AG04449 (cell line): ENCODE data around the gene PLA2G2C.
A peak's percentile ranks its signal among the peaks of the same experiment; 100 is the strongest.
"Not testable (repeated sequence)": the region's sequence is repeated elsewhere in the genome, so short reads cannot be mapped to it uniquely, and the experiment has no call there.

Source experiments
- CTCF ChIA-PET: fragments of 350-600 bp; formaldehyde crosslinking; extraction: SDS; loops from one replicate; lab custom pipeline; 2021; ENCODE audit warnings: antibody characterized with exemption; lab: Yijun Ruan, JAX
- POLR2A ChIA-PET: fragments of 400-600, 350-600 bp; formaldehyde crosslinking; extraction: SDS; loops from one replicate; lab custom pipeline; 2020; ENCODE audit warnings: antibody characterized with exemption, inconsistent platforms; lab: Yijun Ruan, JAX
- DNase-seq: peaks from one replicate; pipeline ENCODE4 v3.0.0-alpha.2; 2010; ENCODE audit warnings: low read depth, low spot score
- H3K4me3 ChIP-seq: 2 replicates; pipeline ENCODE4 v1.5.1; 2011; ENCODE audit warnings: low read depth, mild to moderate bottlenecking, control low read depth, low read length
- CTCF ChIP-seq: IDR thresholded peaks from one replicate; pipeline ENCODE4 v1.5.1; 2011; ENCODE audit warnings: mild to moderate bottlenecking, moderate library complexity, low read length, control low read depth, inconsistent platforms; ENCODE audit not compliant: insufficient read depth; ENCODE audit errors: missing control alignments

PLA2G2C gene

GRCh38 chr1:20185834-20186782 is at the start of gene PLA2G2C, which contains the start of gene UBXN10:
PLA2G2C (minus strand) TSS chr1:20186518; CDS start chr1:20177363, 9,155 bp downstream.
UBXN10 (plus strand) TSS chr1:20186096; CDS start chr1:20190562, 4,466 bp downstream.
- no peak within 1 kb of the TSS for H3K4me3 ChIP-seq
- no peak for DNase-seq
- ChIA-PET POLR2A (no interaction called here), CTCF (interaction anchor here (1.4 to 1.6 kb wide), 2 partner anchors 10 to 27 kb away, joined by 4 read pairs; no protein-coding TSS in a partner anchor)
- TF ChIP-seq CTCF: no peak

GRCh38 chr1:20234788-20235535 is 48.6 kb upstream of the PLA2G2C start:
- POLR2A ChIA-PET: no interaction called here
- H3K4me3 ChIP-seq: no peak overlapping the region
- CTCF ChIA-PET: interaction anchor here (0.8 to 4.6 kb wide), 12 partner anchors 8 to 260 kb away, joined by 3 to 35 read pairs (median 5); no protein-coding TSS in a partner anchor
- no peak for TF ChIP-seq CTCF
- no peak for DNase-seq

- CTCF ChIA-PET: interaction anchor here (1.0 to 4.6 kb wide), 13 partner anchors 15 to 328 kb away, joined by 3 to 35 read pairs (median 3); no protein-coding TSS in a partner anchor
- no peak for TF ChIP-seq CTCF
Observed at GRCh38 chr1:20233866-20234265, 47.5 kb upstream of the PLA2G2C start.

GRCh38 chr1:20233394-20233793 is 47.1 kb upstream of the PLA2G2C start:
- TF ChIP-seq CTCF: peak; percentile 18
- H3K4me3 ChIP-seq: no peak overlapping the region
- CTCF ChIA-PET: interaction anchor here (0.7 to 4.6 kb wide), 12 partner anchors 14 to 328 kb away, joined by 3 to 35 read pairs (median 3); no protein-coding TSS in a partner anchor
- POLR2A ChIA-PET: no interaction called here
- DNase-seq: no peak

More at GRCh38 chr1:20233866-20234265, 47.5 kb upstream of the PLA2G2C start:
- no peak for DNase-seq
- POLR2A ChIA-PET: no interaction called here
- H3K4me3 ChIP-seq: no peak overlapping the region

GRCh38 chr1:20232564-20232963 is 46.2 kb upstream of the PLA2G2C start:
- DNase-seq, H3K4me3 ChIP-seq: not testable (repeated sequence)
- CTCF ChIA-PET: interaction anchor here (1.1 to 4.6 kb wide), 7 partner anchors 14 to 314 kb away, joined by 3 to 35 read pairs (median 5); no protein-coding TSS in a partner anchor
- POLR2A ChIA-PET: interaction anchor here (0.7 kb wide), 1 partner anchor 262 kb away, joined by 3 read pairs; no protein-coding TSS in a partner anchor

- TF ChIP-seq CTCF: no peak
- CTCF ChIA-PET: interaction anchor here (0.8 to 2.7 kb wide), 3 partner anchors 10 to 264 kb away, joined by 3 to 10 read pairs (median 4); no protein-coding TSS in a partner anchor
- no peak overlapping the region for H3K4me3 ChIP-seq
- POLR2A ChIA-PET: no interaction called here
- no peak for DNase-seq
Observed at GRCh38 chr1:20229171-20229570, 42.9 kb upstream of the PLA2G2C start.
